Bronchial epithelial cell (primary cell): ENCODE measurements around the gene ISYNA1. TPM values are rescaled to one million over a fixed set of nuclear protein-coding genes. Genes with fewer than 3 reads are reported as not detected.

Experiments
- DNase-seq: peaks from one replicate; pipeline ENCODE4 v3.0.0-alpha.2; 2010; ENCODE audit warnings: low read depth
- FAIRE-seq: peaks from 2 replicates; lab custom pipeline; 2011; peaks lifted over from hg19 to GRCh38; lab: Jason Lieb, UNC
- H3K27me3 ChIP-seq: 2 replicates; pipeline ENCODE4 v1.5.1; 2011; ENCODE audit warnings: low read length; ENCODE audit not compliant: control insufficient read depth, insufficient read depth
- H3K36me3 ChIP-seq: 2 replicates; pipeline ENCODE4 v1.5.1; 2011; ENCODE audit warnings: low read length; ENCODE audit not compliant: control insufficient read depth, insufficient read depth
- H3K4me3 ChIP-seq: 2 replicates; pipeline ENCODE4 v1.5.1; 2011; ENCODE audit warnings: mild to moderate bottlenecking, low read depth, low read length, control low read depth
- total RNA-seq: library from RNA; depleted of rRNA; stranded (reverse); fragments of >200 nt; gene quantifications from 2 replicates; pipeline ENCODE4 v1.2.1, GENCODE V29; 2014
- TF ChIP-seq, protein P1 (sequence below): IDR thresholded peaks from 2 replicates; pipeline ENCODE4 v1.5.1; 2011; ENCODE audit warnings: mild to moderate bottlenecking, moderate library complexity, low read length, control low read depth, inconsistent platforms; ENCODE audit not compliant: insufficient read depth, severe bottlenecking

Gene ISYNA1
- total RNA-seq, 1 donor from 2014 or later, result 15.3 TPM

- DNase-seq (no peak), FAIRE-seq (no peak)
- Histone ChIP-seq H3K4me3 (no peak overlapping the region), H3K36me3 (no peaks in the 10 kb centered on the region), H3K27me3 (no peaks in the 10 kb centered on the region)
- TF ChIP-seq, protein P1, sequence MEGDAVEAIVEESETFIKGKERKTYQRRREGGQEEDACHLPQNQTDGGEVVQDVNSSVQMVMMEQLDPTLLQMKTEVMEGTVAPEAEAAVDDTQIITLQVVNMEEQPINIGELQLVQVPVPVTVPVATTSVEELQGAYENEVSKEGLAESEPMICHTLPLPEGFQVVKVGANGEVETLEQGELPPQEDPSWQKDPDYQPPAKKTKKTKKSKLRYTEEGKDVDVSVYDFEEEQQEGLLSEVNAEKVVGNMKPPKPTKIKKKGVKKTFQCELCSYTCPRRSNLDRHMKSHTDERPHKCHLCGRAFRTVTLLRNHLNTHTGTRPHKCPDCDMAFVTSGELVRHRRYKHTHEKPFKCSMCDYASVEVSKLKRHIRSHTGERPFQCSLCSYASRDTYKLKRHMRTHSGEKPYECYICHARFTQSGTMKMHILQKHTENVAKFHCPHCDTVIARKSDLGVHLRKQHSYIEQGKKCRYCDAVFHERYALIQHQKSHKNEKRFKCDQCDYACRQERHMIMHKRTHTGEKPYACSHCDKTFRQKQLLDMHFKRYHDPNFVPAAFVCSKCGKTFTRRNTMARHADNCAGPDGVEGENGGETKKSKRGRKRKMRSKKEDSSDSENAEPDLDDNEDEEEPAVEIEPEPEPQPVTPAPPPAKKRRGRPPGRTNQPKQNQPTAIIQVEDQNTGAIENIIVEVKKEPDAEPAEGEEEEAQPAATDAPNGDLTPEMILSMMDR, result peak; percentile 1
Observed at GRCh38 chr19:18425515-18426415, 12.2 kb downstream of the ISYNA1 start.

DNA sequence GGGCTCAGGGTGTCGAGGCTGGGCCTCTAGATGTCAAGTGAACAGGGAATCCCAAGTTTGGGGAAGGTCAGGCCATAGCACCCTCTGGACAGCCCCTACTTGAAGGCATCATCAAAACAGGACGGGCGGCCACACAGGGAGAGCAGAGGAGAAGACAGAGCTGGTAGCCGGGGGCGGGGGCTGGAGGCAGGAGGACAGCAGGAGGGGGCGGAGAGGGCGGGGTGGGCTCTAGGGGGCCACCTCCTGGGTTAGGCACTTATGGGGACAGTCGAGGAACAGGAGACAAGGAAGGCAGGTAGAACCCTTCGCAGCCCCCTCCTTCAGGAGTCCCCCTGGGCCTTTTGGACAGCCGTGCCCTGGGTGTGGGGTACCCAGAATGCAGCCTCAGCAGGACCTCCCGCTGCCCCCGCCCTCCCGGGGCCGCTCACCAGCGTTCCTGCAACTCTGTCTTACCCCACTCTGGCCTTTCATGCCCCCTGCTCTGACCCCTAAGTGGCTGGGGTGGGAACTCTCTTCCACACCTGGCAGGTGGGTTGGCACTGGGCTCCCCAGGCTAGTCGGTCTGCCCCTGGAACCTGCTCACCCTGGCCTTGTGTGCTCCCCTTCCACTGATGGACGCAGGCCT, 12.9 kb downstream of the ISYNA1 start:
- no peak for DNase-seq
- Histone ChIP-seq H3K27me3 (no peaks in the 10 kb centered on the region), H3K36me3 (no peaks in the 10 kb centered on the region), H3K4me3 (no peak overlapping the region)
- FAIRE-seq, result no peak
- TF ChIP-seq, protein P1, result no peak

- TF ChIP-seq, protein P1, result no peak
- no peak overlapping the region for H3K4me3 ChIP-seq
- no peak for FAIRE-seq
- no peaks in the 10 kb centered on the region for H3K36me3 ChIP-seq
- H3K27me3 ChIP-seq, result no peaks in the 10 kb centered on the region
- DNase-seq, result no peak
Observed at GRCh38 chr19:18424122-18424889, 13.6 kb downstream of the ISYNA1 start.

DNA sequence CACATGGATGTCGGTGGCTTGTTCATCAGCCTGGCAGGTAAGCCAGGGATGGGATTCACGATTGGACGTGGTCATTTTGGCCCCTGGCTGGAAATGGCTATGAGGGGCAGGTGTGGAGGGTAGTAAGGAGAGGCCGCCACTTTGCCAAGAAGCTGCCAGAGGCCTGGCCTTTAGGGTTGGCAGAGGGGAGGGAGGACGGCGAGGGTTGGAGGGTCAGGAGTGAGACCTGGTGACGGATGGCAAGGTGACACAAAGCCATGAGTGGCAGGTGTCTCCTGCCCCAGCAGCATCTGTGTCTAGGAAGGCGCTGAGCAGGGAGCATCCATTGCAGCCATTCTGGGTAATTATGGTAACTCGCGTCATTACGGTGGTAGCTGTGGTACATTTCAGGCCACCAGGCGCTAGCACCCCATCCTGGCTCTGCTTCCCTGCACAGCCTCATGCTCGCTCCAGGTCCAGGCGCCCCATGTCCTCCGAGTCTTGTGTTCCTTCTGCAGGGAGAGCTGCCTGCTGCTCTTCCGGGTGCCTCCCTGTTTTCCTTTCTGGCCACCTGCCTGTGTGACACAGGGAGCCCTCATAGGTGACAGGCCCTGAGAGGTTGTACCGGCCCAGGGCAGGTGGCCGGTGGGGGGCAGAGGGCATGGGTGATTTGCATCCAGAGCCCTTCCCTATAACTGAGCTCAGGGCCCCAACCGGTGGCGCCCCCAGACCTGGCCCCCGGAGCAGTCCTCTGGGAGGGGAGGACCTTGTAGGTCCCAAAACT, 14.5 kb downstream of the ISYNA1 start:
- TF ChIP-seq, protein P1, result no peak
- Histone ChIP-seq H3K4me3 (no peak overlapping the region), H3K36me3 (no peaks in the 10 kb centered on the region), H3K27me3 (no peaks in the 10 kb centered on the region)
- DNase-seq (no peak), FAIRE-seq (no peak)

DNA sequence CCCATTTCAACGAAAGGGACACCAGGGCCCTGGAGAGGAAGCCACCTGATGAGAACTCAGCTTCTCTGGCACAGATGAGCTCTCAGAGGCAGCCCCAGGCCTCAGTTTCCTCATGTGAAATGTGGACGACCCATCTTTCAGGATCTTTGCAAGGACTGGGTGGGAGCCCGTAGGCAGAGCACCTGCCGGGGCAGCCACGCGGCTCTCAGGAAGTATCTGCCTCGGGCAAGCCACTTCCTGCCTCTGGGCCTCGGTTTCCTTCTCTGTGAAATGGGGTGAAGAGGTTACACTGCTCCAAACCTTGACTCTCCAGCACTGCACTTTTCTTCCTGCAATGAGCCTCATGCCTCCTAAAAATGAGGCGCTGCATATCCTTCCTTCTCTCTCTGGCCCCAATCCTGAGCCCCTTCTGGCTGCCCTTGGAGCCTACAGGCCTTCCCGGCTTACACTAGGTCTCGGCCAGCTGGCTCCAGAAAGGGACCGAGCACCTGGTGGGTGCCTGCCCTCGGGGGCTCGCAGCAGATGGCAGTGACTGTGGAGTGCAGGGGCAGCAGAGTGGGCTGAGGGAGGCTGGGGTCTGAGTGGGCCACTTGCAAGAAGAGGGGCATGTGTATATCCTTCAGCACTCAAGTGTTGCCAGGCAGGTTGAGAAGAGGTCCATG, 15.3 kb downstream of the ISYNA1 start:
- Histone ChIP-seq H3K36me3 (no peaks in the 10 kb centered on the region), H3K4me3 (no peak overlapping the region), H3K27me3 (no peaks in the 10 kb centered on the region)
- FAIRE-seq, result no peak
- DNase-seq, result no peak
- TF ChIP-seq, protein P1, result no peak
